ENCODE measurements around the gene SGF29. TPM values are rescaled to one million over a fixed set of nuclear protein-coding genes. Genes with fewer than 3 reads are reported as not detected.
"Not testable (repeated sequence)": the region's sequence is repeated elsewhere in the genome, so short reads cannot be mapped to it uniquely, and the experiment has no call there.

SGF29 gene
- total and polyA plus RNA-seq, 2 donors (not counting 1 experiment from before 2014, with no cell fraction given): 1.6 to 6.9 TPM

- H3K4me2 ChIP-seq (ENCODE audit: extremely low read depth, insufficient read depth, low read length): no peak overlapping the region
- H3K27me3 ChIP-seq (ENCODE audit: control insufficient read depth, insufficient read depth, low read length): no peaks in the 10 kb centered on the region
- H2AFZ ChIP-seq (ENCODE audit: low read length): no peak overlapping the region
- no peaks in the 10 kb centered on the region for H4K20me1 ChIP-seq (ENCODE audit: control insufficient read depth, extremely low read depth, insufficient read depth, low read length)
- H3K4me3 ChIP-seq (replicated peaks in 1 of 4; ENCODE audit: control extremely low read depth in 1 of 4, insufficient read depth in 1 of 4, low read depth in 3 of 4, low read length in 4 of 4): no peak overlapping the region
- no peaks in the 10 kb centered on the region for H3K36me3 ChIP-seq (ENCODE audit: control insufficient read depth, insufficient read depth, low read length)
- H3K9ac ChIP-seq (ENCODE audit: insufficient read depth, low read length): no peak overlapping the region
- TF ChIP-seq, protein P1, sequence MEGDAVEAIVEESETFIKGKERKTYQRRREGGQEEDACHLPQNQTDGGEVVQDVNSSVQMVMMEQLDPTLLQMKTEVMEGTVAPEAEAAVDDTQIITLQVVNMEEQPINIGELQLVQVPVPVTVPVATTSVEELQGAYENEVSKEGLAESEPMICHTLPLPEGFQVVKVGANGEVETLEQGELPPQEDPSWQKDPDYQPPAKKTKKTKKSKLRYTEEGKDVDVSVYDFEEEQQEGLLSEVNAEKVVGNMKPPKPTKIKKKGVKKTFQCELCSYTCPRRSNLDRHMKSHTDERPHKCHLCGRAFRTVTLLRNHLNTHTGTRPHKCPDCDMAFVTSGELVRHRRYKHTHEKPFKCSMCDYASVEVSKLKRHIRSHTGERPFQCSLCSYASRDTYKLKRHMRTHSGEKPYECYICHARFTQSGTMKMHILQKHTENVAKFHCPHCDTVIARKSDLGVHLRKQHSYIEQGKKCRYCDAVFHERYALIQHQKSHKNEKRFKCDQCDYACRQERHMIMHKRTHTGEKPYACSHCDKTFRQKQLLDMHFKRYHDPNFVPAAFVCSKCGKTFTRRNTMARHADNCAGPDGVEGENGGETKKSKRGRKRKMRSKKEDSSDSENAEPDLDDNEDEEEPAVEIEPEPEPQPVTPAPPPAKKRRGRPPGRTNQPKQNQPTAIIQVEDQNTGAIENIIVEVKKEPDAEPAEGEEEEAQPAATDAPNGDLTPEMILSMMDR (conservative IDR thresholded peaks at IDR 0.05 in 1 of 2, IDR thresholded peaks at IDR 0.05 in 1 of 2; ENCODE audit: low read depth in 1 of 2, low read length in 2 of 2): no peak
- TF ChIP-seq EZH2 (IDR thresholded peaks at IDR 0.05; ENCODE audit: low read length, missing control alignments): no peak
- no peak overlapping the region for H3K27ac ChIP-seq (ENCODE audit: insufficient read depth, low read length)
- H3K9me3 ChIP-seq (ENCODE audit: control insufficient read depth, insufficient read depth, low read depth, low read length): no peaks in the 10 kb centered on the region
- DNase-seq (ENCODE audit: low read depth in 2 of 2): no peak
- peaks cover 4% of the 10 kb centered on the region for H3K4me1 ChIP-seq (ENCODE audit: control insufficient read depth, extremely low read depth, insufficient read depth, low read length)
- H3K79me2 ChIP-seq (ENCODE audit: control insufficient read depth, insufficient read depth, low read length): peaks cover 4% of the 10 kb centered on the region
Observed at GRCh38 chr16:28543072-28543471, 10.6 kb upstream of the SGF29 start.

DNA sequence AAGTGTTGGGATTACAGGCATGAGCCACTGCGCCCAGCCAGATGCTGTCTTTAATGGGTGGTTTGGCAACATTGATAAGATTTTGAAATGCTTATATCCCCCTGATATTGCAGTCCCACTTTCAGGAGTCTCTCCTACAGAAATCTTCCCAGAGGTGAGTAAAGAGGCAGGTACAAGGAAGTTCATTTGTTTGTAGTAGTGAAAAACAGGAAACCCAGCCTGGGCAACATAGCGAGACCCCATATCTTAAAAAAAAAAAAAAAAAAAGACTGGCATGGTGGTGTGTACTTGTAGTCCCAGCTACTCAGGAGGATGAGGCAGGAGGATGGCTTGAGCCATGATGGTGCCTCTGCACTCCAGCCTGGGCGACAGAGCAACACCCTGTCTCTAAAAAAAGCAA is 8.7 kb upstream of the SGF29 start:
- no peak for TF ChIP-seq EZH2 (IDR thresholded peaks at IDR 0.05; ENCODE audit: low read length, missing control alignments)
- TF ChIP-seq, protein P1 (conservative IDR thresholded peaks at IDR 0.05 in 1 of 2, IDR thresholded peaks at IDR 0.05 in 1 of 2; ENCODE audit: low read depth in 1 of 2, low read length in 2 of 2): no peak
- DNase-seq (ENCODE audit: low read depth in 2 of 2): no peak
- H3K27me3 ChIP-seq (ENCODE audit: control insufficient read depth, insufficient read depth, low read length): no peaks in the 10 kb centered on the region
- no peak overlapping the region for H3K27ac ChIP-seq (ENCODE audit: insufficient read depth, low read length)
- no peaks in the 10 kb centered on the region for H4K20me1 ChIP-seq (ENCODE audit: control insufficient read depth, extremely low read depth, insufficient read depth, low read length)
- H3K9ac ChIP-seq (ENCODE audit: insufficient read depth, low read length): no peak overlapping the region
- H3K4me3 ChIP-seq (replicated peaks in 1 of 4; ENCODE audit: control extremely low read depth in 1 of 4, insufficient read depth in 1 of 4, low read depth in 3 of 4, low read length in 4 of 4): no peak overlapping the region
- no peaks in the 10 kb centered on the region for H3K36me3 ChIP-seq (ENCODE audit: control insufficient read depth, insufficient read depth, low read length)
- H3K9me3 ChIP-seq (ENCODE audit: control insufficient read depth, insufficient read depth, low read depth, low read length): no peaks in the 10 kb centered on the region
- H3K79me2 ChIP-seq (ENCODE audit: control insufficient read depth, insufficient read depth, low read length): no peaks in the 10 kb centered on the region
- no peak overlapping the region for H3K4me2 ChIP-seq (ENCODE audit: extremely low read depth, insufficient read depth, low read length)
- no peak overlapping the region for H2AFZ ChIP-seq (ENCODE audit: low read length)
- no peaks in the 10 kb centered on the region for H3K4me1 ChIP-seq (ENCODE audit: control insufficient read depth, extremely low read depth, insufficient read depth, low read length)

DNA sequence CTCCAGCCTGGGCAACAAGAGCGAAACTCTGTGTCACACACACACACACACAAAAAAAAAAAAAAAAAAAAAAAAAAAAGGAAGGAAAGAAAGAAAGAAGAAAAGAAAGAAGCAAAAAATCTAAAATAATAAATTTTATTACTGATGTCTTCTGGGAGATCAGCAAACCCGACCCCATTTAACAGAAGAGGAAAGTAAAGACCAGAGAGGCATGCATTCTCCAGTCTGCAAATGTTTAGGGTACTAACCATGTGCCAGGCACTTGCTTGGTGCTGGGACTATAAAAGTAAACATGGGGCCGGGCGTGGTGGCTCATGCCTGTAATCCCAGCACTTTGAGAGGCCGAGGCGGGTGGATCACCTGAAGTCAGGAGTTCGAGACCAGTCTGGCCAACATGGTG is 7.8 kb upstream of the SGF29 start:
- H3K9ac ChIP-seq (ENCODE audit: insufficient read depth, low read length); H3K4me1 ChIP-seq (ENCODE audit: control insufficient read depth, extremely low read depth, insufficient read depth, low read length); H4K20me1 ChIP-seq (ENCODE audit: control insufficient read depth, extremely low read depth, insufficient read depth, low read length); H3K4me2 ChIP-seq (ENCODE audit: extremely low read depth, insufficient read depth, low read length); H2AFZ ChIP-seq (ENCODE audit: low read length); H3K9me3 ChIP-seq (ENCODE audit: control insufficient read depth, insufficient read depth, low read depth, low read length); H3K4me3 ChIP-seq (replicated peaks in 1 of 4; ENCODE audit: control extremely low read depth in 1 of 4, insufficient read depth in 1 of 4, low read depth in 3 of 4, low read length in 4 of 4); H3K27ac ChIP-seq (ENCODE audit: insufficient read depth, low read length); H3K79me2 ChIP-seq (ENCODE audit: control insufficient read depth, insufficient read depth, low read length); H3K36me3 ChIP-seq (ENCODE audit: control insufficient read depth, insufficient read depth, low read length); DNase-seq (ENCODE audit: low read depth in 2 of 2); H3K27me3 ChIP-seq (ENCODE audit: control insufficient read depth, insufficient read depth, low read length): not testable (repeated sequence)
